Measurements from ENCODE around the gene TPCN1. TPM values are rescaled to one million over a fixed set of nuclear protein-coding genes. Genes with fewer than 3 reads are reported as not detected.

TPCN1 gene
- total and polyA plus RNA-seq, 2 of the 13 experiments (the other 11 are each of a cell fraction or from before 2014, with no cell fraction given): 8.0 to 26.8 TPM

DNA sequence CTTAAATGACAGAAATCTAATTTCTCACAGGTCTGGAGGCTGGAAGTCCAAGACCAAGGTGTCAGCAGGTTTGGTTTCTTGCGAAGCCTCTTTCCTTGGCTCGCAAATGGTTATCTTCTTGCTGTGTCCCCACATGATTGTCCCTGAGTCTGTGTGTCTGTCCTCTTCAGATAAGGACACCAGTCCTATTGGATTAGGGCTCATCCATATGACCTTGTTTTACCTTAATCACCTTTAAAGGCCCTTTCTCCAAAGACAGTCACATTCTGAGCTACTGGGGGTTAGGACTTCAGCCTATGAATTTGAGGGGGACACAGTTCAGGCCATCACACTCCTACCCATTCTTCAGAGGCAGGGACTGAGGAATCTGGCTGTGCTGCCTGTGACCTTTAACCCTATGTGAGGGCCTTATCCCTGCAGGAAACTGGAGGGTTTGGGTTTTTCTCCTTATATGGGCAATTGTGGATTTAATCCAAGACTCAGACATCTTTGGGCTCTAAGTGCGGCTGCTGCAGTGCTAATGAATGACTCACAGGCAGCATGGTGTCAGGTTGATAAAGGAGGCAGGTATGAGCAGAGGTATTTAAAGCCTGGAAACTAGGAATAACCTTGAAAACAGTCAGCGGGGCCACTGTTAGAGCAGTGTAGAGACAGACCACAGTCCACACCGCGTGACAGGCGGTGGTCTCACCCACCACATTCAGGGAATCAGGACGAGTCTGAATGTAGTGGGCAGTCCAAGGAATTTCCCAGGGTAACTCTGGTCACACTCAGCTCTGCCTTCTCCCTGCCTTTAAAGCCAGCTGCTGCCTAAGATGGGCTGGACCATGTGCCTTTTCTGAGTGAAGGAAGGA is 10.2 kb downstream of the TPCN1 start (continued):
- TF ChIP-seq SPEN (CRISPR knock-in tag; IDR thresholded peaks at IDR 0.05; ENCODE audit: low read depth): 0 out of 2 replicates have a peak, but pooled peaks have one; percentile 23
- TF ChIP-seq, protein P1, sequence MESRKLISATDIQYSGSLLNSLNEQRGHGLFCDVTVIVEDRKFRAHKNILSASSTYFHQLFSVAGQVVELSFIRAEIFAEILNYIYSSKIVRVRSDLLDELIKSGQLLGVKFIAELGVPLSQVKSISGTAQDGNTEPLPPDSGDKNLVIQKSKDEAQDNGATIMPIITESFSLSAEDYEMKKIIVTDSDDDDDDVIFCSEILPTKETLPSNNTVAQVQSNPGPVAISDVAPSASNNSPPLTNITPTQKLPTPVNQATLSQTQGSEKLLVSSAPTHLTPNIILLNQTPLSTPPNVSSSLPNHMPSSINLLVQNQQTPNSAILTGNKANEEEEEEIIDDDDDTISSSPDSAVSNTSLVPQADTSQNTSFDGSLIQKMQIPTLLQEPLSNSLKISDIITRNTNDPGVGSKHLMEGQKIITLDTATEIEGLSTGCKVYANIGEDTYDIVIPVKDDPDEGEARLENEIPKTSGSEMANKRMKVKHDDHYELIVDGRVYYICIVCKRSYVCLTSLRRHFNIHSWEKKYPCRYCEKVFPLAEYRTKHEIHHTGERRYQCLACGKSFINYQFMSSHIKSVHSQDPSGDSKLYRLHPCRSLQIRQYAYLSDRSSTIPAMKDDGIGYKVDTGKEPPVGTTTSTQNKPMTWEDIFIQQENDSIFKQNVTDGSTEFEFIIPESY (CRISPR knock-in tag; IDR thresholded peaks at IDR 0.05): peak; percentile 97
- 0 out of 4 replicates have a peak, but pooled peaks of 1 of the 2 experiments have one; percentile 19 for TF ChIP-seq EP300 (IDR thresholded peaks at IDR 0.05; ENCODE audit: low read depth in 2 of 2, low read length in 2 of 2)
- no peak for TF ChIP-seq EP300 (CRISPR knock-in tag; IDR thresholded peaks at IDR 0.05; ENCODE audit: borderline replicate concordance)
- TF ChIP-seq ZMYM3 (CRISPR knock-in tag; IDR thresholded peaks at IDR 0.05): peak; percentile 40; the same call in 1 of the 2 replicates
- TF ChIP-seq, protein P2, sequence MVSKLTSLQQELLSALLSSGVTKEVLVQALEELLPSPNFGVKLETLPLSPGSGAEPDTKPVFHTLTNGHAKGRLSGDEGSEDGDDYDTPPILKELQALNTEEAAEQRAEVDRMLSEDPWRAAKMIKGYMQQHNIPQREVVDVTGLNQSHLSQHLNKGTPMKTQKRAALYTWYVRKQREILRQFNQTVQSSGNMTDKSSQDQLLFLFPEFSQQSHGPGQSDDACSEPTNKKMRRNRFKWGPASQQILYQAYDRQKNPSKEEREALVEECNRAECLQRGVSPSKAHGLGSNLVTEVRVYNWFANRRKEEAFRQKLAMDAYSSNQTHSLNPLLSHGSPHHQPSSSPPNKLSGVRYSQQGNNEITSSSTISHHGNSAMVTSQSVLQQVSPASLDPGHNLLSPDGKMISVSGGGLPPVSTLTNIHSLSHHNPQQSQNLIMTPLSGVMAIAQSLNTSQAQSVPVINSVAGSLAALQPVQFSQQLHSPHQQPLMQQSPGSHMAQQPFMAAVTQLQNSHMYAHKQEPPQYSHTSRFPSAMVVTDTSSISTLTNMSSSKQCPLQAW (CRISPR knock-in tag; IDR thresholded peaks at IDR 0.05): no peak
- TF ChIP-seq RFXANK (CRISPR knock-in tag; IDR thresholded peaks at IDR 0.05): no peak
- TF ChIP-seq MIER2 (CRISPR knock-in tag; IDR thresholded peaks at IDR 0.05): no peak
- TF ChIP-seq, protein P3, sequence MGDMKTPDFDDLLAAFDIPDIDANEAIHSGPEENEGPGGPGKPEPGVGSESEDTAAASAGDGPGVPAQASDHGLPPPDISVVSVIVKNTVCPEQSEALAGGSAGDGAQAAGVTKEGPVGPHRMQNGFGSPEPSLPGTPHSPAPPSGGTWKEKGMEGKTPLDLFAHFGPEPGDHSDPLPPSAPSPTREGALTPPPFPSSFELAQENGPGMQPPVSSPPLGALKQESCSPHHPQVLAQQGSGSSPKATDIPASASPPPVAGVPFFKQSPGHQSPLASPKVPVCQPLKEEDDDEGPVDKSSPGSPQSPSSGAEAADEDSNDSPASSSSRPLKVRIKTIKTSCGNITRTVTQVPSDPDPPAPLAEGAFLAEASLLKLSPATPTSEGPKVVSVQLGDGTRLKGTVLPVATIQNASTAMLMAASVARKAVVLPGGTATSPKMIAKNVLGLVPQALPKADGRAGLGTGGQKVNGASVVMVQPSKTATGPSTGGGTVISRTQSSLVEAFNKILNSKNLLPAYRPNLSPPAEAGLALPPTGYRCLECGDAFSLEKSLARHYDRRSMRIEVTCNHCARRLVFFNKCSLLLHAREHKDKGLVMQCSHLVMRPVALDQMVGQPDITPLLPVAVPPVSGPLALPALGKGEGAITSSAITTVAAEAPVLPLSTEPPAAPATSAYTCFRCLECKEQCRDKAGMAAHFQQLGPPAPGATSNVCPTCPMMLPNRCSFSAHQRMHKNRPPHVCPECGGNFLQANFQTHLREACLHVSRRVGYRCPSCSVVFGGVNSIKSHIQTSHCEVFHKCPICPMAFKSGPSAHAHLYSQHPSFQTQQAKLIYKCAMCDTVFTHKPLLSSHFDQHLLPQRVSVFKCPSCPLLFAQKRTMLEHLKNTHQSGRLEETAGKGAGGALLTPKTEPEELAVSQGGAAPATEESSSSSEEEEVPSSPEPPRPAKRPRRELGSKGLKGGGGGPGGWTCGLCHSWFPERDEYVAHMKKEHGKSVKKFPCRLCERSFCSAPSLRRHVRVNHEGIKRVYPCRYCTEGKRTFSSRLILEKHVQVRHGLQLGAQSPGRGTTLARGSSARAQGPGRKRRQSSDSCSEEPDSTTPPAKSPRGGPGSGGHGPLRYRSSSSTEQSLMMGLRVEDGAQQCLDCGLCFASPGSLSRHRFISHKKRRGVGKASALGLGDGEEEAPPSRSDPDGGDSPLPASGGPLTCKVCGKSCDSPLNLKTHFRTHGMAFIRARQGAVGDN (CRISPR knock-in tag; IDR thresholded peaks at IDR 0.05): peak; percentile 55; the same call in 1 of the 2 replicates
- TF ChIP-seq ZBTB7B (CRISPR knock-in tag; IDR thresholded peaks at IDR 0.05): peak; percentile 74; the same call in 1 of the 2 replicates
- TF ChIP-seq NR2F1 (CRISPR knock-in tag; IDR thresholded peaks at IDR 0.05): peak in 1 of 2 experiments; percentile 57; a peak in 1 of 4 replicates
- peak; percentile 83; the same call in 1 of the 2 replicates for TF ChIP-seq TBX2 (CRISPR knock-in tag; IDR thresholded peaks at IDR 0.05; ENCODE audit: borderline replicate concordance)
- no peak for TF ChIP-seq ZNF329 (CRISPR knock-in tag; IDR thresholded peaks at IDR 0.05; ENCODE audit: low read depth)
- TF ChIP-seq, protein P4, sequence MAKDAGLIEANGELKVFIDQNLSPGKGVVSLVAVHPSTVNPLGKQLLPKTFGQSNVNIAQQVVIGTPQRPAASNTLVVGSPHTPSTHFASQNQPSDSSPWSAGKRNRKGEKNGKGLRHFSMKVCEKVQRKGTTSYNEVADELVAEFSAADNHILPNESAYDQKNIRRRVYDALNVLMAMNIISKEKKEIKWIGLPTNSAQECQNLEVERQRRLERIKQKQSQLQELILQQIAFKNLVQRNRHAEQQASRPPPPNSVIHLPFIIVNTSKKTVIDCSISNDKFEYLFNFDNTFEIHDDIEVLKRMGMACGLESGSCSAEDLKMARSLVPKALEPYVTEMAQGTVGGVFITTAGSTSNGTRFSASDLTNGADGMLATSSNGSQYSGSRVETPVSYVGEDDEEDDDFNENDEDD (CRISPR knock-in tag; IDR thresholded peaks at IDR 0.05; ENCODE audit: borderline replicate concordance): 0 out of 2 replicates have a peak, but pooled peaks have one; percentile 33
- TF ChIP-seq NFYB (CRISPR knock-in tag; IDR thresholded peaks at IDR 0.05): no peak
- TF ChIP-seq ZNF629 (CRISPR knock-in tag; conservative IDR thresholded peaks at IDR 0.05): peak; percentile 86
- peak; percentile 33 for TF ChIP-seq HNF4A (CRISPR knock-in tag; IDR thresholded peaks at IDR 0.05)
- peak; percentile 44; the same call in 1 of the 2 replicates for TF ChIP-seq TBX3 (IDR thresholded peaks at IDR 0.05; ENCODE audit: borderline replicate concordance)
- peak; percentile 87 for TF ChIP-seq FOSL2 (CRISPR knock-in tag; IDR thresholded peaks at IDR 0.05)
- TF ChIP-seq SALL1 (CRISPR knock-in tag; IDR thresholded peaks at IDR 0.05): peak; percentile 48
